ENCODE measurements around the gene C4BPB.

GRCh38 chr1:207050480-207051190, 38.0 kb upstream of the C4BPB start:
- peak; percentile 77; the same call in 1 of the 2 replicates for TF ChIP-seq POLR2A (IDR thresholded peaks at IDR 0.05; ENCODE audit: low read depth, low read length)
- peak; percentile 51 for TF ChIP-seq POLR2AphosphoS5 (IDR thresholded peaks at IDR 0.05; ENCODE audit: low read depth, low read length)
- peak; percentile 55; the same call in 1 of the 2 replicates for TF ChIP-seq TAF1 (IDR thresholded peaks at IDR 0.05; ENCODE audit: low read depth, low read length)

Measured in GM12891 (cell line).